RWPE2 (cell line): ENCODE data around the gene MRNIP.

Experiments
- ATAC-seq: fragments of 200-7000 bp; cut with Tn5 transposase; 3 replicates; pipeline ENCODE4 v1.9.1; 2021; ENCODE audit warnings: low read depth
- DNase-seq: peaks from one replicate; pipeline ENCODE4 v3.0.0-alpha.2; 2020; ENCODE audit warnings: low spot score
- H3K27ac ChIP-seq: fragments of 450-650 bp; 2 replicates; pipeline ENCODE4 v1.5.1; 2017; ENCODE audit warnings: mild to moderate bottlenecking; ENCODE audit not compliant: poor library complexity, severe bottlenecking
- H3K27me3 ChIP-seq: fragments of 250-450 bp; sonication (Bioruptor Pico); 2 replicates; pipeline ENCODE4 v1.5.1; 2021; ENCODE audit warnings: mild to moderate bottlenecking, moderate library complexity; ENCODE audit not compliant: insufficient read depth, poor library complexity, severe bottlenecking
- H3K36me3 ChIP-seq: fragments of 250-450 bp; sonication (Bioruptor Pico); 2 replicates; pipeline ENCODE4 v1.5.1; 2020; ENCODE audit warnings: low read depth, mild to moderate bottlenecking, moderate library complexity
- H3K4me1 ChIP-seq: fragments of 250-450 bp; sonication (Bioruptor Pico); 2 replicates; pipeline ENCODE4 v1.5.1; 2021; ENCODE audit warnings: mild to moderate bottlenecking, moderate library complexity; ENCODE audit not compliant: insufficient read depth, poor library complexity, severe bottlenecking
- H3K4me3 ChIP-seq: fragments of 250-450 bp; sonication (Bioruptor Pico); 2 replicates; pipeline ENCODE4 v1.5.1; 2021; ENCODE audit warnings: mild to moderate bottlenecking, moderate library complexity; ENCODE audit not compliant: severe bottlenecking
- H3K9me3 ChIP-seq: fragments of 250-450 bp; sonication (Bioruptor Pico); 2 replicates; pipeline ENCODE4 v1.5.1; 2021; ENCODE audit warnings: mild to moderate bottlenecking, moderate library complexity; ENCODE audit not compliant: severe bottlenecking
- TF ChIP-seq, protein P1 (sequence below): fragments of 450-650 bp; IDR thresholded peaks from one replicate; pipeline ENCODE4 v1.5.1; 2017; ENCODE audit warnings: mild to moderate bottlenecking, moderate library complexity; ENCODE audit not compliant: poor library complexity, severe bottlenecking

MRNIP gene, protein sequence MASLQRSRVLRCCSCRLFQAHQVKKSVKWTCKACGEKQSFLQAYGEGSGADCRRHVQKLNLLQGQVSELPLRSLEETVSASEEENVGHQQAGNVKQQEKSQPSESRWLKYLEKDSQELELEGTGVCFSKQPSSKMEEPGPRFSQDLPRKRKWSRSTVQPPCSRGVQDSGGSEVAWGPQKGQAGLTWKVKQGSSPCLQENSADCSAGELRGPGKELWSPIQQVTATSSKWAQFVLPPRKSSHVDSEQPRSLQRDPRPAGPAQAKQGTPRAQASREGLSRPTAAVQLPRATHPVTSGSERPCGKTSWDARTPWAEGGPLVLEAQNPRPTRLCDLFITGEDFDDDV

DNA sequence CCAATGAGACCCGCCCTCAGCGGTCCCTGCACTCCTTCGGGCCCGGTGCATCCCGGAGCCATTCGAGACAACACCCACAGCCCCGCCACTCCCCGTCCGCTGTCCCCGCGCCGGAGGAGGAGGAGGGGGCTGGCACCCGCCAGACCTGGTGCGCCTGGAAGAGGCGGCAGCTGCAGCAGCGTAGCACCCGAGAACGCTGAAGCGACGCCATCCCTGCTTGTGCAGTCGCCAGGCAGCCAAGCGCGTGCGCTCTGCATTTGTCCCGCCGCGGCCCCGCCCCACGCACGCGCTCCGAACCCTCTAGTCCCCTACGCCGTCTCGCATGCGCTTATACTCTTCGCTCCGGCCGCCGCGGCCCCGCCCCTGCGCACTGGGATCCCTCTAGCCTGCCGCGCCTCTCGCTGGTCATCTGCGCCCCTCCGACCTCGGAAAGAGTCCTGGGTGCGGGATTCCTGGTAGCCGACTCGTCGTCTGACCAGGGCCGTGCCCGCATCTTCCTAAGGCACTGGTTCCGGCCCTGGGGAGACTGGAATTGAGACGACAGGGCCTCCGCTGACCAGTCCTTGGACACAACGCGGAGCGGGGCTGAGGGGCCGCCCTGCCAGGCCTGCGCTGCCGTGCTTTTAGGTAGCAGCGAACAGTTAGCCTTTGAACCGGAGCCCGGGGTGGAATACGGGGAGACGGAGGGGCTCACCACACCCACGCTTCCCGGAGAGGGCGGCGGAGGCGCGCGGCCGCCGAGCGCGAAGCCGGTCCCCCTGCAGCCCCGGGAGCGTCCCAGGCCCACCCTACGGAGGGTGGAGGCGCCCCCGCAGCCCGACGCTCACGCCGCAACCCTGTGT lies at the start of gene MRNIP:
Gene MRNIP, minus strand, starts transcription at position 232 of the 842 bp plus-strand sequence. Its CDS starts 21 bp downstream, at position 211.
- peaks cover 4% of the 10 kb centered on the region for H3K4me1 ChIP-seq
- H3K27ac ChIP-seq = peak within 1 kb of the TSS; percentile 45
- TF ChIP-seq, protein P1, sequence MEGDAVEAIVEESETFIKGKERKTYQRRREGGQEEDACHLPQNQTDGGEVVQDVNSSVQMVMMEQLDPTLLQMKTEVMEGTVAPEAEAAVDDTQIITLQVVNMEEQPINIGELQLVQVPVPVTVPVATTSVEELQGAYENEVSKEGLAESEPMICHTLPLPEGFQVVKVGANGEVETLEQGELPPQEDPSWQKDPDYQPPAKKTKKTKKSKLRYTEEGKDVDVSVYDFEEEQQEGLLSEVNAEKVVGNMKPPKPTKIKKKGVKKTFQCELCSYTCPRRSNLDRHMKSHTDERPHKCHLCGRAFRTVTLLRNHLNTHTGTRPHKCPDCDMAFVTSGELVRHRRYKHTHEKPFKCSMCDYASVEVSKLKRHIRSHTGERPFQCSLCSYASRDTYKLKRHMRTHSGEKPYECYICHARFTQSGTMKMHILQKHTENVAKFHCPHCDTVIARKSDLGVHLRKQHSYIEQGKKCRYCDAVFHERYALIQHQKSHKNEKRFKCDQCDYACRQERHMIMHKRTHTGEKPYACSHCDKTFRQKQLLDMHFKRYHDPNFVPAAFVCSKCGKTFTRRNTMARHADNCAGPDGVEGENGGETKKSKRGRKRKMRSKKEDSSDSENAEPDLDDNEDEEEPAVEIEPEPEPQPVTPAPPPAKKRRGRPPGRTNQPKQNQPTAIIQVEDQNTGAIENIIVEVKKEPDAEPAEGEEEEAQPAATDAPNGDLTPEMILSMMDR = no peak
- peaks cover 37% of the 10 kb centered on the region for H3K36me3 ChIP-seq
- peak within 1 kb of the TSS; percentile 69 for H3K4me3 ChIP-seq
- H3K27me3 ChIP-seq = no peaks in the 10 kb centered on the region
- ATAC-seq (peak; percentile 95), DNase-seq (peak; percentile 99)
- no peaks in the 10 kb centered on the region for H3K9me3 ChIP-seq

DNA sequence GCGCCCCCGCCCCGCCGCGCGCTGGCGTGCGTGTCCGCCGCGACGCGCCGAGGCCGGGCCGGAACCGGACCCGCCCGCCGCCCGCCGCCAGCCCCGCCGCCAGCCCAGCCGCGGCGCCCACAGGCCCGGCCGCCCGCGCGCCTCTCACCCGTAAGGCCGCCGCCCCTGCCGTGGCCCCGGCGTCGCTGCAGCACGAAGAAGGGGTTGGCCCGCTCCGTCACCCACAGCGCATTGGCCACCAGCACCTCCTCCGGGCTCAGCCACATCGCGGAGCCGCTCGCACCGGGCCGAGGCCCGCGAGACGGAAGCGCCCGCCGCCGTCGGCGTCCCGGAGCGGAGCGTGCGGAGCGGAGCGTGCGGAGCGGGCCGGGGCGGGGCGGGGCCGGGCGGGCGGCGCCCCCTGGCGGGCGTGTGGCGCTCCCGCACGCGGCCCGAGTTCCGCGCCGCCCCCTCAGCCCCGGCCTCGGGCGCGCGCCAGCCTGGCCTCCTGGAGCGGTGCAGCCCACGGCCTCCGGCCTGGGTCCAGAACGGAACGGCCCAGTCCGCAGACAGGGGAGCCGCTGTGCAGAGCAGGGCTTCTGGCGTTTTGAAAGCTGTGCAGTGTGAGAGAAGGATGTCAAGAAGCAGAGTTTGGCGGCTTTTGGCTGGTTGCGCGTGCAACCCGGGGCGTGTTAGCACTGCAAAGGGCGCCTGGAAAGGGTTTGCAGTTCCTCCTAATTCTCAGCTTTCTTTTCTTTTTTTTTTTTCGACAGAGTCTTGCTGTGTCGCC lies 49.1 kb upstream of the MRNIP start, which contains the start of gene TBC1D9B:
Gene TBC1D9B, minus strand, starts transcription at position 342 of the 769 bp plus-strand sequence. Its CDS starts 76 bp downstream, at position 266.
- H3K27me3 ChIP-seq = no peaks in the 10 kb centered on the region
- no peaks in the 10 kb centered on the region for H3K9me3 ChIP-seq
- H3K27ac ChIP-seq = peak within 1 kb of the TSS; percentile 49
- TF ChIP-seq, protein P1 = peak; percentile 99
- ATAC-seq (peak; percentile 82), DNase-seq (no peak)
- peak within 1 kb of the TSS; percentile 98 for H3K4me3 ChIP-seq
- peaks cover 34% of the 10 kb centered on the region for H3K36me3 ChIP-seq
- H3K4me1 ChIP-seq = peaks cover 6% of the 10 kb centered on the region

DNA sequence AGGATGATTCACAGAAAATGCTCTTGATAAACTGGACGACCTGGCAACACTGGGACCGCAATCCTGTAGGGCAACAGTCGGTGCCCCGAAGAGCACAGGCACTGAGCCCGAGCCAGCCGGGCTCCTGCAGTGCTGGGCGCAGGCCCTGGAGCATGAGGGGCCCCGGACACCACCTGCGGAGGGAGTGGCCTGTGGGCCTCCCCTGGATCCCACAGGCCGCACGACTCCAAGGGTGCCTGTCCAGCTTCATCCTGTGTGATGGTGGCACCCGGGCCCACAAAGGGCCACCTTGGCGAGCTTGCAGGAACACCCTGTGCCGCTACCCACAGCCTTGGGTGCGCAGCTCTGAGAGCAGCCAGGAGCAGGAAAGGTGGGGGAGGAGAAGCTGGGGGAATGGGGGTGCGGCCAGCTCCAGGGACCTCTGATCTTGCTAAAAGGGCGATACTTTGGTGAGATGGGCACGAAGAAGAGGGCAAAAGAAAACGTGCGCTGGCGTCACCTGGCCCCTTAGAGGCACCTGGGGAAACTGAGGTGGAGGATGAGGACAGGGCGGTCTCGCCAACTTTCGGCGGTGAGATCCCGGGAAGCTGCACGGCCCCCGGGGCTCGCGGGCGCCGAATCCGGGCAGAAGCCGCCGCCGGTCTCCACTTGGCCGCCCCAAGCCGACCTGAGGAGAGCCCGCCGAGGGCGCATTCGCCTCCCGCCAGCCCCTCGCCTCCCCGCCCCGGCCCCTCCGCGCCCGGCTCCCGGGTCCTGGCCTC lies 48.4 kb upstream of the MRNIP start:
- H3K4me1 ChIP-seq = peaks cover 6% of the 10 kb centered on the region
- H3K27ac ChIP-seq = peak overlapping the region; percentile 49
- no peak for DNase-seq
- no peaks in the 10 kb centered on the region for H3K9me3 ChIP-seq
- peaks cover 38% of the 10 kb centered on the region for H3K36me3 ChIP-seq
- H3K27me3 ChIP-seq = no peaks in the 10 kb centered on the region
- H3K4me3 ChIP-seq = peak overlapping the region; percentile 98
- TF ChIP-seq, protein P1 = no peak
- peak; percentile 55 for ATAC-seq

DNA sequence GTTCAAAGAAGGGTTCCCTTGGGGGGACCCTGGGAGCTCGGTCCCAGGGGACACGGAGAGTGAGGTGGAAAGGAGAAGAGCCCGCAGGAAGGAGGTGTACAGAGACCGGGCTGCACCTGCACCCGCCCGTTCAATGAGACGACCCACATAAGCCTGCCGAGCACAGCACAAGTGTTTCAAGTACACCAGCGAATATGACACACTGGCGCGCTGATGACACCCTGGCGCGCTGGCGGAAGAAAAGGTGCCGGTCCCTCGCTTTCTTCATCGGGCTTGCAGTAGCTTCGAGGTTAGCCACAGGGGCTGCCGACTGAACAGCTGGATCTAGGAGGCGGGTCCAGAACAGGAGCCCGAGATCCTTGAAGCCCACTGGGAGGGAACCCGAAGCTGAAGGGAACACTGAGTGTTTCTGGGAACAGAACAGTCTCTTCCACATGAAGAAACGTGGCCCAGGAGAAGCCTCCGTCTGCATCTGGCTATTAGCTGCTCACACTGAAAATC lies 47.7 kb upstream of the MRNIP start:
- Histone ChIP-seq H3K27ac (peak overlapping the region; percentile 49), H3K9me3 (no peaks in the 10 kb centered on the region)

More for the DNA sequence above, 47.7 kb upstream of the MRNIP start:
- no peak for DNase-seq
- H3K4me3 ChIP-seq = peak overlapping the region; percentile 98
- H3K27me3 ChIP-seq = no peaks in the 10 kb centered on the region
- peaks cover 45% of the 10 kb centered on the region for H3K36me3 ChIP-seq
- TF ChIP-seq, protein P1 = no peak
- ATAC-seq = no peak
- peaks cover 6% of the 10 kb centered on the region for H3K4me1 ChIP-seq
